ENCODE results near the gene SURF6.

DNA sequence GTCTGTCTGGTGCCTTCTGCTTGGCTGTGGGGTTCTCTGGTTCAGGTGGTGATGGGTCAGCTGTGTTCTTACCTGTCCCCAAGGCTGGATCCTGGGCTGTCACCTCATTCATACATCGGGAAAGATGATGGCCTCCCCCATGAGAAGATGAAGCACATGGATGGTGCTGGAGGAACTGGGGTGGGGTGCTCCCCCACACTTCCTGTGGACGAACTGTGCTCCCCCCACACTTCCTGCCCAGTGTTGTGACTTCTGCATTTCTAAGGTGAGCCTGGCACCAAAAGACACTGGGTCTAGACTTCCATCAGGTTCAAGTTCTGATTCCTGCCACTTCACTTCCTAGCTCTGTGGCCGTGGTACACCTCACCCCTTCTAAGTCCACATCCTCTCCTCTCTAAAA, 4.3 kb upstream of the SURF6 start:
- TF ChIP-seq SIX5 (IDR thresholded peaks at IDR 0.05; ENCODE audit: low read depth, low read length): no peak
- TF ChIP-seq CHD2 (IDR thresholded peaks at IDR 0.05; ENCODE audit: low read length): no peak
- no peak for TF ChIP-seq PHF8 (conservative IDR thresholded peaks at IDR 0.05; ENCODE audit: low read depth, low read length)
- TF ChIP-seq RXRA (IDR thresholded peaks at IDR 0.05; ENCODE audit: insufficient read depth, low read depth, low read length): no peak
